Measurements from ENCODE around the gene COPS7A. TPM values are rescaled to one million over a fixed set of nuclear protein-coding genes. Genes with fewer than 3 reads are reported as not detected.

The COPS7A gene, protein sequence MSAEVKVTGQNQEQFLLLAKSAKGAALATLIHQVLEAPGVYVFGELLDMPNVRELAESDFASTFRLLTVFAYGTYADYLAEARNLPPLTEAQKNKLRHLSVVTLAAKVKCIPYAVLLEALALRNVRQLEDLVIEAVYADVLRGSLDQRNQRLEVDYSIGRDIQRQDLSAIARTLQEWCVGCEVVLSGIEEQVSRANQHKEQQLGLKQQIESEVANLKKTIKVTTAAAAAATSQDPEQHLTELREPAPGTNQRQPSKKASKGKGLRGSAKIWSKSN
- 35.4 TPM for total RNA-seq

GRCh38 chr12:6723607-6724408 lies at the start of gene COPS7A:
TSS of gene COPS7A (plus strand) at chr12:6724046. CDS start at chr12:6724657, 611 bp downstream.
- Histone ChIP-seq H3K36me3 (peaks cover 0 to 9% of the 10 kb centered on the region in 2 donors), H3K9me3 (no peaks in the 10 kb centered on the region), H3K4me3 (peak within 1 kb of the TSS; percentile 61 to 65), H3K4me1 (peaks cover 10% of the 10 kb centered on the region), H3K27ac (peak within 1 kb of the TSS; percentile 77), H3K27me3 (no peaks in the 10 kb centered on the region)
- intact Hi-C loops (cut with DNase I), result loop anchor here (2.0 kb wide), 1 partner anchor 35 kb away; the partner anchor contains the start of gene ZNF384
- TF ChIP-seq POLR2A (IDR thresholded peaks at IDR 0.05) (no peak), POLR2AphosphoS5 (IDR thresholded peaks at IDR 0.05; ENCODE audit: insufficient read depth in 1 of 2, low read depth in 1 of 2) (peak; percentile 94 to 98), CTCF (IDR thresholded peaks at IDR 0.05) (no peak)
- DNase-seq (ENCODE audit: extremely low spot score in 2 of 2), result peak in 1 of 2 donors; percentile 98

GRCh38 chr12:6676962-6677361 lies 46.9 kb upstream of the COPS7A start:
- no peak overlapping the region for H3K4me3 ChIP-seq
- H3K36me3 ChIP-seq, result peaks cover 0 to 81% of the 10 kb centered on the region in 2 donors
- DNase-seq (ENCODE audit: extremely low spot score in 2 of 2), result no peak
- H3K9me3 ChIP-seq, result no peaks in the 10 kb centered on the region
- intact Hi-C loops (cut with DNase I), result no loop called here
- TF ChIP-seq CTCF (IDR thresholded peaks at IDR 0.05) (no peak), POLR2A (IDR thresholded peaks at IDR 0.05) (no peak), POLR2AphosphoS5 (IDR thresholded peaks at IDR 0.05; ENCODE audit: insufficient read depth in 1 of 2, low read depth in 1 of 2) (no peak)
- peaks cover 6% of the 10 kb centered on the region for H3K4me1 ChIP-seq
- no peaks in the 10 kb centered on the region for H3K27me3 ChIP-seq
- no peak overlapping the region for H3K27ac ChIP-seq

DNA sequence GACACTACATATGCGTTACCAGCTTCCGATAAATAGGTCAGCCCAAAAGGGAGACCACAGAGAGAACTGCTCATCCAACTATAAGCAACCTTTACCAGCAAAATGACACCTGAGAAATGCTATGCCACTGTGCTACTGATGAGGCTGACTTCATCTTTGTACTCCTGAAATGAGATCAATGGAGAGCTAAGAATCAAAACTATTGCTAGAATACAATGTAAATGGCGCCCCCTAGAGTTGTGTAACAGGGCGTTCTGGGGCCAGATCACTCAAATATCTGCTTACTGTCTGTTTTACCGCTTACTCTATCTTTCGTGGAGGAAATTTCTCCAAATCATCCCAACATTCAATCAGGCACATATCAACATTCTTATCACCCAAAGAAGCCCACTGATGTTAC lies 39.2 kb upstream of the COPS7A start:
- Histone ChIP-seq H3K36me3 (peaks cover 0 to 6% of the 10 kb centered on the region in 2 donors), H3K4me1 (peaks cover 31% of the 10 kb centered on the region), H3K27me3 (no peaks in the 10 kb centered on the region), H3K4me3 (no peak overlapping the region), H3K27ac (no peak overlapping the region), H3K9me3 (no peaks in the 10 kb centered on the region)
- no peak for TF ChIP-seq POLR2AphosphoS5 (IDR thresholded peaks at IDR 0.05; ENCODE audit: insufficient read depth in 1 of 2, low read depth in 1 of 2)
- no peak for TF ChIP-seq POLR2A (IDR thresholded peaks at IDR 0.05)
- peak in 1 of 3 experiments; percentile 24 for TF ChIP-seq CTCF (IDR thresholded peaks at IDR 0.05)
- DNase-seq (ENCODE audit: extremely low spot score in 2 of 2), result no peak
- intact Hi-C loops (cut with DNase I), result no loop called here

DNA sequence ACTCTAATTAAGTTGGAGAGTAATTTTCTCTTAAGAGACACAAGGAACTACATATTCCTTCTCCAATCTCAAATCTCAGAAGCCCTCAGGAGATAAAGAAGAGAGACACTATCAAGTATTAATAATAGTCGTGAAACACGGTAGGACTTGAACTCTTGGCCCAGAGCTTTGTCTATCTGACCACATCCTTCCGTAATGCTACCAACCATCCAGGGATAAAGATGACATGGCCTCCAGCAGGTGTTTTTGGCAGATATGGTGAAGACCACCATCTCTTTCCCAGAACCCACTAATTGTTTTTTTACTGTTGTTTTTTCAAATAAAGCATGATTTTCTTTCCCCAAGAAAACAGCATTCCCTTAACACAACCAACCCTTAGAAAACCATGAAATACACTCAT lies 38.0 kb upstream of the COPS7A start:
- no peaks in the 10 kb centered on the region for H3K36me3 ChIP-seq

More for the DNA sequence above, 38.0 kb upstream of the COPS7A start:
- Histone ChIP-seq H3K9me3 (no peaks in the 10 kb centered on the region), H3K4me3 (no peak overlapping the region), H3K27ac (no peak overlapping the region), H3K4me1 (peaks cover 42% of the 10 kb centered on the region), H3K27me3 (no peaks in the 10 kb centered on the region)
- TF ChIP-seq CTCF (IDR thresholded peaks at IDR 0.05) (no peak), POLR2AphosphoS5 (IDR thresholded peaks at IDR 0.05; ENCODE audit: insufficient read depth in 1 of 2, low read depth in 1 of 2) (no peak), POLR2A (IDR thresholded peaks at IDR 0.05) (no peak)
- intact Hi-C loops (cut with DNase I), result no loop called here
- no peak for DNase-seq (ENCODE audit: extremely low spot score in 2 of 2)
